ENCODE measurements around the gene PSMG1.
"Not testable (repeated sequence)": the region's sequence is repeated elsewhere in the genome, so short reads cannot be mapped to it uniquely, and the experiment has no call there.

Gene PSMG1

GRCh38 chr21:39188521-39189139 is 5.4 kb upstream of the PSMG1 start:
- no peak for DNase-seq (ENCODE audit: low spot score)

- no peak for DNase-seq (ENCODE audit: low spot score)
These were observed 3.9 kb upstream of the PSMG1 start for GRCh38 chr21:39187141-39187540.

- DNase-seq (ENCODE audit: low spot score) = no peak
These were observed 3.4 kb upstream of the PSMG1 start for GRCh38 chr21:39186676-39187075.

- no peak for DNase-seq (ENCODE audit: low spot score)
These were observed 1.9 kb upstream of the PSMG1 start for GRCh38 chr21:39185157-39185556.

GRCh38 chr21:39184050-39184980 is 1.1 kb upstream of the PSMG1 start:
- DNase-seq (ENCODE audit: low spot score) = no peak

GRCh38 chr21:39182484-39183271 is 573 bp downstream of the PSMG1 start:
- no peak for DNase-seq (ENCODE audit: low spot score)

GRCh38 chr21:39182016-39182415 is 1.2 kb downstream of the PSMG1 start:
- no peak for DNase-seq (ENCODE audit: low spot score)

GRCh38 chr21:39181205-39181818 is 1.9 kb downstream of the PSMG1 start:
- no peak for DNase-seq (ENCODE audit: low spot score)

GRCh38 chr21:39180429-39181019 is 2.7 kb downstream of the PSMG1 start:
- no peak for DNase-seq (ENCODE audit: low spot score)

- no peak for DNase-seq (ENCODE audit: low spot score)
These were observed 4.8 kb downstream of the PSMG1 start for GRCh38 chr21:39178421-39178820.

GRCh38 chr21:39176271-39176709 is 7.0 kb downstream of the PSMG1 start:
- DNase-seq (ENCODE audit: low spot score) = no peak

- no peak for DNase-seq (ENCODE audit: low spot score)
These were observed 7.6 kb downstream of the PSMG1 start for GRCh38 chr21:39175665-39176064.

GRCh38 chr21:39175154-39175553 is 8.1 kb downstream of the PSMG1 start:
- DNase-seq (ENCODE audit: low spot score) = peak; percentile 31

- no peak for DNase-seq (ENCODE audit: low spot score)
These were observed 9.3 kb downstream of the PSMG1 start for GRCh38 chr21:39173716-39174680.

GRCh38 chr21:39169906-39170305 is 13.3 kb downstream of the PSMG1 start:
- DNase-seq (ENCODE audit: low spot score) = no peak

GRCh38 chr21:39168800-39169199 is 14.5 kb downstream of the PSMG1 start:
- no peak for DNase-seq (ENCODE audit: low spot score)

GRCh38 chr21:39164523-39164922 is 18.7 kb downstream of the PSMG1 start:
- no peak for DNase-seq (ENCODE audit: low spot score)

- no peak for DNase-seq (ENCODE audit: low spot score)
These were observed 22.2 kb downstream of the PSMG1 start for GRCh38 chr21:39161064-39161463.

- DNase-seq (ENCODE audit: low spot score) = no peak
These were observed 23.7 kb downstream of the PSMG1 start for GRCh38 chr21:39159342-39160063.

GRCh38 chr21:39157241-39157640 is 26.0 kb downstream of the PSMG1 start:
- not testable (repeated sequence) for DNase-seq (ENCODE audit: low spot score)

Measured in AG08395 (cell line).